CD4-positive, alpha-beta T cell treated with Interleukin-2 at 100 ng/mL for 4 hours (primary cell): Measurements from ENCODE around the gene ARID3A.

Experiments
- DNase-seq: peaks from one replicate; pipeline ENCODE4 v3.0.0-alpha.2; 2020; ENCODE audit warnings: low spot score

The ARID3A gene

DNA sequence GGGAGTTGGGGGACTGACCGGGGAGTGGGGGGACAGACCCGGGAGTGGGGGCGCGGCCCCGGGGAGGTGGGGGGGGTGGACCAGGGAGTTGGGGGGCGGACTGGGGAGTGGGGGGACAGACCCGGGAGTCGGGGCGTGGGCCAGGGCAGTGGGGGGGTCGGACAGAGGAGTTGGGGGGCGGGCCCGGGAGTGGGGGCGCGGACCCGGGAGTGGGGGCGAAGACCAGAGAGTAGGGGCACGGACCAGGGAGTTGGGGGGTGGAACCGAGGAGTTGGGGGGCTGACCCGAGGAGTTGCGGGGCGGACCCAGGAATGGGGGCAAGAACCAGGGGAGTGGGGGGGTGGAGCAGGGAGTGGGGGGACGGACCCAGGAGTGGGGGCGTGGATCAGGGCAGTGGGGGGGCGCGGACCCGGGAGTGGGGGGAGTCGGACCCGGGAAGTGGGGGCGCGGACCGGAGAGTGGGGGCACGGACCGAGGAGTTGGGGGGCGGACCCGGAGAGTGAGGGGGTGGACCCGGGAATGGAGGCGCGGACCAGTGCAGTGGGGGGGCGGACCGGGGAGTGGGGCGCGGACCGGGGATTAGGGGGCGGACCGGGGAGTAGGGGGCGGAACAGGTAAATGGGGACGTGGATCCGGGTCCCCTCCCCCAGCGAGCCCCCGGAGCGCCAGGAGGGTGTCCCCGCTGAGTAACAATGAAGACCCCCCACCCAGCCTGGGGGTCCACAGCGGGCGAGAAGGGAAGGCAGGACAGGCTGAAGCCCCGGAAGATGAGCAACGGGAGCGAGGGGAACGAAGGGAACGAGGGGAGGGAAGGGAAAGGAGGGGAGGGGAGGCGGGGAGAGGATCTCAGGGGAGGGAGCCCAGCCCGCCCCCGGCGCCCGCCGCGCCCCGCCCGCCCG, 13.4 kb upstream of the ARID3A start:
- peak; percentile 44 for DNase-seq

DNA sequence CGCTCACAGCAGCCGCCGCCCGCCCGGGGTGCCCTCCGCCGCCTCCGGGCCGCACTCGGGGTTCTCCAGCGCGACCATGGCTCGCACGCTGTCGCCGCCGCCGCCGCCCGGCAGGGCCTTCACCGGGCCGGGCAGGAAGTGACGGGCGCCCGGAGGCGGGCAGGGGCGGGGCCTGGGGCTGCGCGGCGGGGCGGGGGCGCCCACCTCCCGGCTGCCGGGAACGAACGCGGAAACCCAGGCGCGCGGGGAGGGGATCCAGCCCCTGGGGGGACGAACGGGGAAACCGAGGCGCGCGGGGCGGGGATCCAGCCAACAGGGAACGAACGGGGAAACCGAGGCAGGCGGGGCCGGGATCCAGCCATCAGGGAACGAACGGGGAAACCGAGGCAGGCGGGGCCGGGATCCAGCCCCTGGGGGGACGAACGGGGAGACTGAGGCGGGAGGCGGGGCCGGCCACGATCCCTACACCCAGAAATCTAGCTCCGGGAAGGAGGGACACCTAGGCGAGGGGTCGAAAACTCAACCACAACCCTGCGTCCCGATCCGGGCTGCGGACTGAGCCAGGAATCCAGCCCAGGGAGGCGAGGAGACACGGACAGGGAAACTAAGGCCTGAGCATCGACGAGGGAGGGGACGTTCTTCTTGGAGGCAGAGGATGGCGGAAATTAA, 12.6 kb upstream of the ARID3A start, which contains the start of gene R3HDM4:
TSS of gene R3HDM4 (minus strand) at position 140 of the 669 bp plus-strand sequence. CDS start at position 78, 62 bp downstream.
- DNase-seq = peak; percentile 83

DNA sequence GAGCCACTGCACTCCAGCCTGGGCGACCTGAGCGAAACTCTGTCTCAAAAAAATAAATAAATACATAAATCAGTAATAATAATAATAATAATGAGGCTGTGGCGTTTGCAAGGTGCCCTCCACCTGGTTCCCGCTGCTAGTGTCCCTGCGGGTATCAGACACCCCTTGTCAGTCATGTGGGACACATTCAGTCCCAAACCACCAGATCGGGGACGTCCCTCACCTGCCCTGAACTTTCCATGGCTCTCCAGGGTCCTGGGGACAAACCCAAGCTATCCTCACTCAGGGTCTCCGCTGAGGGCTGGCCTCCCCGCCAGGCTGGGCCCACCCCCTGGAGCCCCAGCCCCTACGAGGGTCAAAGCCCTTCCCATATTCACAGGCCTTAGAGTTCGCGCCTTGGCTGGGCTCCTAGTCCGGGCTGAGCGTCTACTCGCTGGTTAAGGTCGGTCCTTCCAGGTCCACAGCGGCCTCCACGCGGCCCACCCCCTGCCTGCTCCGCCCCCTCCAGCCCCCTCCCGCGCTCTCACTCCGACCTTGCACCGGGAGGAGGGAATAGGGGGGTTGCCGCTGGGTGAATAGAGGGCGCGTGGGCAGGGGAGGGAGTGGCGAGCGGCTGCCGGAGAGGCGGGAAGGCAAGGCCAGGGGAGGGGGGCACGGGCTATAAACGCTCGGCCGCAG, 9.1 kb upstream of the ARID3A start:
- DNase-seq = no peak

DNA sequence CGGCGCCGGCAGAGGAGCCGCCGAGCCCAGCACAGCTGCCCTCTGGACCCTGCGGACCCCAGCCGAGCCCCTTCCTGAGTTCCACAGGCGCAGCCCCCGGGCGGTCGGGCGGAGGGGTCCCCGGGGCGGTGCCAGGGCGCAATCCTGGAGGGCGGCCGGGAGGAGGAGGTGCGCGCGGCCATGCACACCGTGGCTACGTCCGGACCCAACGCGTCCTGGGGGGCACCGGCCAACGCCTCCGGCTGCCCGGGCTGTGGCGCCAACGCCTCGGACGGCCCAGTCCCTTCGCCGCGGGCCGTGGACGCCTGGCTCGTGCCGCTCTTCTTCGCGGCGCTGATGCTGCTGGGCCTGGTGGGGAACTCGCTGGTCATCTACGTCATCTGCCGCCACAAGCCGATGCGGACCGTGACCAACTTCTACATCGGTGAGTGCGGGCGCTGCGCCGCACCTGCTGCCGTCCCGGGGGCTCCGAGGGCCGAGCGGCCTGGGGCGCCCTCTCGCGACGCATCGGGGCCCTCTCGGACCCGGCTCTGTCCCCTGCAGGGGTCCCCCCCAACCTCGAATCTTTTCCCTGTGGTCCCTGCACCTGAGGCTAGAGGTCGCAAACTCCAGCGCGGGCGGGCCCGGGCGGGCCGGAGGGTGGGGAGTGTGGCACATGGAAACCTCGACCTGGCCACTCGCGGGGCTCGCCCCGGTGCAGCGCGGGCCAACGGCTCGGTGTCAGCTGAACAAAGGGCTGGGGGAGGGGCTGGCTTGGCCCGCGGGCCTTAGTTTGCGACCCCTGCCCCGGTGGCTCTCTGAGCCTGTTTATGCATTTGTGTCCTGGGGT, 8.3 kb upstream of the ARID3A start, which contains the start of gene KISS1R:
TSS of gene KISS1R (plus strand) at position 11 of the 829 bp plus-strand sequence. CDS start at position 181, 170 bp downstream.
- peak; percentile 55 for DNase-seq

DNA sequence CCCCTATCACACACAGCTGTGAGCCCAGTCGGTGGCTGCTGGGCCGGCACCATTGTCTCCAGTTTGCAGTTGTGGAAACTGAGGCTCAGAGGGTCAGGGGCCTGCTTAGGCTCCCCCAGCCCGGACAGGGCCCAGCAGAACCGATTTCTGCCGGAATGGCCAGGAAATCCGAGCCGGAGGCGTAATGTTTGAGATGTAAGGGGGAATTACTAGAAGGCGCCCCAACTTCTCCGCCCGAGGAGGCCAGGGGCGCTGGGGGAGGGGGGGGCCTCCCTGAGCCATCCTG, 7.7 kb upstream of the ARID3A start:
- no peak for DNase-seq

DNA sequence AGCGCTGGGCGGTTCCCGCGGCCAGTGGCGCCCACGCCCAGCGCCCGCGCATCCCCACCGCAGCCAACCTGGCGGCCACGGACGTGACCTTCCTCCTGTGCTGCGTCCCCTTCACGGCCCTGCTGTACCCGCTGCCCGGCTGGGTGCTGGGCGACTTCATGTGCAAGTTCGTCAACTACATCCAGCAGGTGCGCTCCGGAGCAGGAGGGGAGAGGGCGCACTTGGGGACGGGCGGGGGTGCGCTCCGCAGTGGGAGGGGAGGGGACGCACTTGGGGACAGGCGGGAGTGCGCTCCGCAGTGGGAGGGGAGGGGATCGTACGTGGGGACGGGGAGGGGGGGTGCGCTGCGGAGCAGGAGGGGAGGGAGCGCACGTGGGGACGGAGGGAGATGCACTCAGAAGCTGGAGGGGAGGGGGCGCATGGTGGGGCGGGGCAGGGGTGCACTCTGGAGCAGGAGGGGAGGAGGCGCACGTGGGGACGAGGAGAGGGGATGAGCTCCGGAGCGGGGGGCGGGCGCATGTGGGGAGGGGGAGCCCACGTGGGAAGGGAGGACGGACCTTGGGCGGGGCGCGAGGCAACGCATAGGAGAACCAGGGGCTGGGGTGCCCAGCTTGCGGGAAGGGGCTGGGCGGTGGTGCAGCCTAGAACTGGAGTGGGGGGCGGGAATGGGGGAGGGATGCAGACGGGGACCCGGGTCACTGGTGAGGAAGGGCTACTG, 7.2 kb upstream of the ARID3A start:
- DNase-seq = no peak

DNA sequence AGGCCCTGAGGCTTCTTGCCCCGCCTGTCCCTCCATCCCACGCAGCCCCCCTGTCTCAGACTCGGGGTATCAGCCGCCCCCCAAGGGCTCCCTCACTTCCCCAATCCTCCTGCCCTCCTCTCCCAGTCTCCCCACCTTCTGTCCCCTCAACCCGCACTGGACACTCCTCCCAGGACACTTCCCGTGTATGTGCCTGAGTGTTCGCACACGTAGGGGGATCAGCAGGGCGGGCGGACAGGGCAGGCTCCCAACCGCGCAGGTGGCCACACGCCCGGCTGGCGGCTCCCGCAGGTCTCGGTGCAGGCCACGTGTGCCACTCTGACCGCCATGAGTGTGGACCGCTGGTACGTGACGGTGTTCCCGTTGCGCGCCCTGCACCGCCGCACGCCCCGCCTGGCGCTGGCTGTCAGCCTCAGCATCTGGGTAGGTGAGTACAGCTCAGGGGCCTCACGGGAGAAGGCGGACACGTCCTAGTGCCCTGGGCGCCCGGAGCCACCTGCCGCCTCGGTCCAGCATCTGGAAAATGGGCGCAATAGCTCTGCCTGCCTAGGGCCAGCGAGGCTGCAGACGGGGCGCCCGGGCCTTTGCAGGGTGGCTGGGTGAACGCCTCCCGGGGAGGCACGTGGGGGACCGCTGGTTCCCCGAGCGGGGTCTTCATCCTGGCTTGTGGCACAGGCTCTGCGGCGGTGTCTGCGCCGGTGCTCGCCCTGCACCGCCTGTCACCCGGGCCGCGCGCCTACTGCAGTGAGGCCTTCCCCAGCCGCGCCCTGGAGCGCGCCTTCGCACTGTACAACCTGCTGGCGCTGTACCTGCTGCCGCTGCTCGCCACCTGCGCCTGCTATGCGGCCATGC, 6.4 kb upstream of the ARID3A start:
- peak; percentile 37 for DNase-seq

DNA sequence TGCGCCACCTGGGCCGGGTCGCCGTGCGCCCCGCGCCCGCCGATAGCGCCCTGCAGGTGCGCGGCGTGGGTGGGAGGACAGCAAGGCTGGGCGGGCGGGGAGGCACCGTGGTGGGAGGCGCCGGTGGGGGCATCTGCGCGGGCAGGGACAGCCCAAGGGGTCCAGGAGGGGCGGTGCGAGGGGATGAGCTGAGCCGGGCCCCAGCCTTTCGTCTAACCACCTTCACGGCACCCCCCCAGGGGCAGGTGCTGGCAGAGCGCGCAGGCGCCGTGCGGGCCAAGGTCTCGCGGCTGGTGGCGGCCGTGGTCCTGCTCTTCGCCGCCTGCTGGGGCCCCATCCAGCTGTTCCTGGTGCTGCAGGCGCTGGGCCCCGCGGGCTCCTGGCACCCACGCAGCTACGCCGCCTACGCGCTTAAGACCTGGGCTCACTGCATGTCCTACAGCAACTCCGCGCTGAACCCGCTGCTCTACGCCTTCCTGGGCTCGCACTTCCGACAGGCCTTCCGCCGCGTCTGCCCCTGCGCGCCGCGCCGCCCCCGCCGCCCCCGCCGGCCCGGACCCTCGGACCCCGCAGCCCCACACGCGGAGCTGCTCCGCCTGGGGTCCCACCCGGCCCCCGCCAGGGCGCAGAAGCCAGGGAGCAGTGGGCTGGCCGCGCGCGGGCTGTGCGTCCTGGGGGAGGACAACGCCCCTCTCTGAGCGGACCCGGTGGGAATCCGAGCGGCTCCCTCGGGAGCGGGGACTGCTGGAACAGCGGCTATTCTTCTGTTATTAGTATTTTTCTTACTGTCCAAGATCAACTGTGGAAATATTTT, 5.6 kb upstream of the ARID3A start:
- peak; percentile 74 for DNase-seq

DNA sequence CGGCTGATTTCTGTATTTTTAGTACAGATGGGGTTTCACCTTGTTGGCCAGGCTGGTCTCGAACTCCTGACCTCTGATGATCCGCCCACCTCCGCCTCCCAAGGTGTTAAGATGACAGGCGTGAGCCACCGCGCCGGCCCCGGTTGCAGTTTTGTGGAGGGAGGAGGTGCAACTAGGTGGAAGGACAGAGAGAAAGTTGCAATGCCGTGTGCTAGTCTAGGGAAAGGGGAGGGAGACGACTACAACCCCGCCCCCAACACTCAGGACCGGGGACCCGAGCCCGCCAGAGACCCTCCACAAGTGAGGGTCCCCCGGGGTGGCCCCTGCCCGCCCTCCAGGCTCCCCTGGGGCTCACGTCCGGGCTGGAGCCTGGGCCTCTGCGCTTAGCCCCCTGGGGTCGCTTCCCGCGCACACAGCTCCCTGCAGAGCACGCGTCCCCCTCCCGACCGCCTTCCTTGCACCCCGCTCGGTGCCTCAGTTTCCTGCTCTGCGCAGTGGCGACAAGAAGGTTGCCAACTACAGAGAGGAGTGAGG, 1.2 kb upstream of the ARID3A start:
- DNase-seq = no peak

DNA sequence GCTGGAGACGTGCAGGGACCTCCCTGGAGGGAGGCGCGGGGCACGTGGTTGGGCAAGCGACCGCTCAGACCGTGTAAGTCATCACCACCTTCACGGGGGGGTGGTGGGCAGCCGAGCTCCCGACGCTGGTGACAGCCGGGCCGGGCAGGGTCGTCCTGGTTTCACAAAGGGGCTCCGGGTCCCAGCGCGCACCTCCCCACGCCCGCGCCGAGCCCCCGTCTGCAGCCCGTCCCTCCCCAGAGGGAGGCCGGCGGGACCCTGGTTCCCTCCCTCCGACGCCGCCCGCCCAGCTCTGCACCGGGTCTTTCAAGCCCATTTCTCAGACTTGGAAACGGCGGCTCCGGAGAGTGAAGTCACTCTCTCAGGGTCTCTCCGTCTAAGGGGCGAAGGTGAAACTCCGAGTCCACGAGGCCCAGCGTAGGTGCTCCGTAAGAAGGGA, 729 bp upstream of the ARID3A start:
- DNase-seq = peak; percentile 77

DNA sequence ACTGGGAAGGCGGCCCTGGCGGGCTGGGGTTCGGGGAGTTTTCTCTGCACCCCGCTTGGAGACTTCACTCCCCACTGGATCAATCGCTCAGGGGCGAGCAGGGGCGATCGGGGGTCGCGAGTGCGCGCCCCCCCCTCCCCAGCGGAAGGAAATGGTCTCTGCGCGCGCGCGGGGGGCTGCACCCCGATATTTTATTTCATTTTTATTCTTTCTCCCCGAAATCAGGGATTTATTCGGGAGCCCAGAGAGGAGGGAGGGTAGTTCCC, 421 bp downstream of the ARID3A start:
- no peak for DNase-seq

DNA sequence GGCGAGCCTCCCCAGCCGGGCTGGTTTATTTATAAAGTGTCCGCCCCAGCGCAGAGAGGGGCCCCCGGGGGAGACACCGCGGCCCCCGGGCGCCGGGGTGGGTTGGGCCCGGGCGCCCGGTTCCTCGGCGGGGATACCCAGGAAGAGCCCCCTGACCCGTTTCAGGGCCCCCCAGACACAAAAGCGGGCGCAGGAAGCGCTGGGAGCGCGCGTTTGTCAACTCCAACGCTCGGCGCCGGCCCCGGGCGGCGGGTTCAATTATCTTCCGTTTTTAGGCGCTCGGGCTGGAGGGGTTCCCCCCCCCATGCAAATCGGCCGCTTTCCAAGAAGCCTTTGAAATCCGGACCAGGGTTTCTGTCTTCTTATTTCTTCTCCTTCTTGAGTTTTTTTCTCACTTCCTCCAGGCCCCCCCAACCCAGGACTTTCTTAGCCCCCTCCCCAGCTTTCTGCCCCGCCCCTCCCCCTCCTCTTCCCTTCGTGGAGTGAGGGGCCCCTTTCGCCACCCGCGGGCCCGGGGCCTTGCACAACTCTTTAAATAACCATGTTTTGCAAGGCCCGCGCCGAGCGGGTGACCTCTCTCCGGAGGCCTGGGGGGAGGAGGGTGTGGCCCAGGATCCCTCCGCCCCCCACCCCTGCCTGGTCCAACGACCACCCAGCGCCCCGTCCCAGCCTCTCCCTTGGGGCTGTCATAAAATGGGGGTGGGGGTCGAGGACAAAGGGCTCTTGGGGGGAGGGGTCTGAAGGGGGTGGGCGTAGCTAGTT, 935 bp downstream of the ARID3A start:
- no peak for DNase-seq

DNA sequence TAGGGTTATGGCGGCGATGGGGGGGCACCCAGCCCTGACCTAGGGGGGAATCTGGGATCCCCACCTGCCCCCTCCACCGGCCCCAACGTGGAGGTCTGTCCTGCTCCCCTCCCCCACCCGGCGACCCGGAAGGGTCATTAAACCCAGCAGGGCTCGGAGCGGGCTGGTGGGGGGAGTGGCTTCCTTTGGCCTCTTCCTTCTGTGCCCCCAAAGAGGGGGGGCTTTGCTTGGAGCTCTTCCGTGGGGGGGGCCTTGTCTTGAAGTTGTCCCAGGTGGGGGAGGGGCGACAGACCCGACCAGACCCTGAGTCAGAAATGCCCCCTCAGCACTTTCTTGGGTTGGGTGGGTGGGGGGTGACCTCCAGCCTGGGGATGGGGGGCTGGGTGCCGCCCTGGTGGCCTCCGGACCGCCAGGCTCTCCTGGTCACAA, 1.5 kb downstream of the ARID3A start:
- DNase-seq = no peak

DNA sequence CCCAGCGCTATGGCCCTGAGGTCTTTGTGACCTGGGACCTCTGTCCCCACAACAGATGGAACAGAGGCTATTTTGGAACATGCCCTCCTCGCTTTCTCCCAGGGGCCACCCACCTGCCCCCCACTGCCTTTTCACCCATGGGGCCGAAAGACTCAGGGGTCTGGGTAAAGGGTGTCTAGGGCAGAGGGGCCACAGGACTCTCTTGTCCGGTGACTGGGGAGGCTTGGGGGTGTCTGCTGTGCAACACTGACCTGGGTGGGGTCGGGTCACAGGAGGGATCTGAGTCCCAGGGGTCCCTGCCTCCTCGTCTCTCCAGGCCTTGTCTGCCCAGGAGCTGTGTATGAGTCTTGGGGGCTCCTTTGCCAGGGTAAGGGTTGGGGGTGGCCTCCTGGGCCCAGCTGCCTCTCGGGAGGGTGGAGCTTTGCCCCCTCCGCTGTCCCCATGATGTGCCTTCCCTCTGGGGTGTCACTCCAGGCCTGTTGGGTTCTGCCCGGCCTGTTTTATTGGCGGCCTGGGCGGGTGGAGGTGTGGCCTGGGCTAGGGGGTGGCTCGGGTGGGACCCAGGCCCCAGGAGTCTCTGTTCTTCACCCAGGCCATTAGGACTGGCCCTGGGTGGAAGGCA, 2.1 kb downstream of the ARID3A start:
- DNase-seq = no peak

DNA sequence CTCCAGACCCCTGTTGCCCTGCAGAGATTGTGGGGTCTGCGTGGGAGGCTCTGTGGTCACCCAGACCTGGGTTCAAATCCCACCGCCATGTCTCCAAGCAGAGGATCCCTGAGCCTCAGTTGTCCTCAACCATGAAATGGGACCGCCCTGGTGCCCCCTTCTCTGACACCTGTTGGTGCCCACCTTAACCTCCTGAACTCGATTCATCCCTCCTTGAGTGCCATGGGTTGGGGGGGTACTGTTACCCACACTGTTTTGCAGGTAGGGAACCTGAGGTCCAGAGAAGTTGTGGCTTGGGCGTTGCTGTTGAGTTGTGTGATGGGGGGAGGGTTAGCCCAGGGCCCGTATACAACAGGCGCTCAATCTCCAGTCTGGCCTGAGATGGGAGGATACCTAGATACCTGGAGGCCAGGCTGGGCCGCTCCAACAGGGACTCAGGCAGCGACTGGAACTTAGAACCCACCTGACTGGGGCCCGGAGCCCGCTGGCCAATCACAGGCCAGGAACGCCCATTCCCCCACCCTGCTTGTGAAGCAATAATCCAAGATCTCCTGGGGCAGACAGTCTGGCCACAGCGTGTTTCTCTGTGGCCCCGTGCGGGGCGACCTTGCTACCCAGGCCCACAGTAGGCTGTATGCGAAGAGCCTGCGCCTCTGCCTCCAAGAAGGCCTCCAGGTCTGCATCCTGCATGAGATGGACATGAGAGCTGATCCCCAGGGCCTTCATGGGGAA, 2.8 kb downstream of the ARID3A start:
- no peak for DNase-seq

DNA sequence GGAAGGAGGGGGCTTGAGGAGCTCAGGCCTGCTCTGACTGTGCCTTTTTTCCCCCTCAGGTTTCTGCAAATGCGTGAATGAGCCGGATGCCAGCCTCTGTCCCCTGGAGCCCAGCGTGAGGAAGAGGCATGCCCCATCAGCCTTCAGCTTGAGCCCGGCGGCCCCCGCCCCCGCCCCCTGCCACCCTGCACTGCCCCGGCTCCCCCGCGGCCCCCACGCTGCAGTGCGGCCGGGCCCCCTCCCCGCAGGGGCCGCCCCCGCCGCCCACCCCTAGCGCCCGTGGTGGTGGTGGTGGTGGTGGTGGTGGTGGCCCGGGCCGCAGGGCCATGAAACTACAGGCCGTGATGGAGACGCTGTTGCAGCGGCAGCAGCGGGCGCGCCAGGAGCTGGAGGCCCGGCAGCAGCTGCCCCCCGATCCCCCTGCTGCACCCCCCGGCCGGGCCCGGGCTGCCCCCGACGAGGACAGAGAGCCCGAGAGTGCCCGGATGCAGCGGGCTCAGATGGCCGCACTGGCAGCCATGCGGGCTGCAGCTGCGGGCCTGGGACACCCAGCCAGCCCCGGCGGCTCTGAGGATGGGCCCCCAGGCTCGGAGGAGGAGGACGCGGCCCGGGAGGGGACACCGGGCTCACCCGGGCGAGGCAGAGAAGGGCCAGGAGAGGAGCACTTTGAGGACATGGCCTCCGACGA, 3.5 kb downstream of the ARID3A start:
- no peak for DNase-seq

DNA sequence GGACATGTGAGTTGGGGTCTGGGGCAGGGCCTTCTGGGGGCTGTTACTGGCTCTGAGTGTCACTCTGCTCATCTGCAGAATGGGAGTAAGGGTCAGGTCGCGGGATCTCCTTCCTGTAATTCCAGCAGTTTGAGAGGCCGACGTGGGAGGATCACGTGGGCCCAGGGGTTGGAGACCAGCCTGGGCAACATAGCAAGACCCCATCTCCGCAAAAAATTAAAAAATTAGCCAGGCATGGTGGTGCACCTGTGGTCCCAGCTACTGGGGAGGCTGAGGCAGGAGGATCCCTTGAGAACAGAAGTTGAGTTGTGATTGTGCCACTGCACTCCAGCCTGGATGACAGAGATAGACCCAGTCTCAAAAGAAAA, 4.0 kb downstream of the ARID3A start:
- DNase-seq = no peak
